ENCODE measurements around the gene TSPAN4.

GRCh38 chr11:837189-837989 lies 5.3 kb upstream of the TSPAN4 start:
- no peak for TF ChIP-seq ZBTB33 (IDR thresholded peaks at IDR 0.05; ENCODE audit: extremely low read depth, insufficient replicate concordance, low read length)
- no peak for TF ChIP-seq POLR2A (IDR thresholded peaks at IDR 0.05; ENCODE audit: borderline replicate concordance, extremely low read depth, insufficient read depth, insufficient read length)
- no peak for TF ChIP-seq POLR2AphosphoS5 (IDR thresholded peaks at IDR 0.05; ENCODE audit: low read depth, low read length)
- no peak for TF ChIP-seq CTCF (IDR thresholded peaks at IDR 0.05 in 2 of 3, conservative IDR thresholded peaks at IDR 0.05 in 1 of 3; ENCODE audit: borderline replicate concordance in 1 of 3, insufficient read depth in 1 of 3, low read depth in 2 of 3, low read length in 2 of 3)
- TF ChIP-seq EZH2 (IDR thresholded peaks at IDR 0.05) = no peak

Data from HCT116 (cell line).